WTC11 (cell line): ENCODE data around the gene ADRA1B. TPM values are rescaled to one million over a fixed set of nuclear protein-coding genes. Genes with fewer than 3 reads are reported as not detected.

Experiments used
- ATAC-seq: fragments of 200-7000 bp; cut with Tn5 transposase; 2 replicates; pipeline ENCODE4 v1.10.0; 2021; ENCODE audit warnings: mild to moderate bottlenecking, moderate library complexity
- CTCF ChIA-PET: fragments of 300-600 bp; sonication (Branson Sonifier 250); formaldehyde crosslinking; loops from one replicate; lab custom pipeline; 2021; ENCODE audit warnings: antibody characterized with exemption; lab: Charles Lee
- POLR2A ChIA-PET: fragments of 350-600 bp; sonication (Branson Sonifier 250); formaldehyde crosslinking; loops from one replicate; lab custom pipeline; 2021; ENCODE audit warnings: antibody characterized with exemption; lab: Charles Lee
- DNase-seq: peaks from one replicate; pipeline ENCODE4 v3.0.0; 2021; ENCODE audit warnings: low spot score
- H3K27ac Mint-ChIP-seq: 2 replicates; pipeline ENCODE4 v1.8.0; 2021; ENCODE audit warnings: mixed read lengths
- H3K27me3 Mint-ChIP-seq: 2 replicates; pipeline ENCODE4 v1.8.0; 2021; ENCODE audit warnings: low read depth, mild to moderate bottlenecking, moderate library complexity, mixed read lengths
- H3K36me3 Mint-ChIP-seq: 2 replicates; pipeline ENCODE4 v1.8.0; 2021; ENCODE audit warnings: mixed read lengths
- H3K4me1 Mint-ChIP-seq: 2 replicates; pipeline ENCODE4 v1.8.0; 2022; ENCODE audit warnings: mixed read lengths
- H3K4me3 Mint-ChIP-seq: 2 replicates; pipeline ENCODE4 v1.8.0; 2021; ENCODE audit warnings: mild to moderate bottlenecking, moderate library complexity, mixed read lengths
- H3K9me3 Mint-ChIP-seq: 2 replicates; pipeline ENCODE4 v1.8.0; 2021; ENCODE audit warnings: mixed read lengths
- ATF2 ChIP-seq: sonication (generic); formaldehyde crosslinking; IDR thresholded peaks from 2 replicates; pipeline ENCODE4 v1.8.1; 2022; ENCODE audit warnings: low read depth, missing genetic modification reagents, borderline replicate concordance
- CDX4 ChIP-seq: fragments of 250-450 bp; sonication (Bioruptor Pico); IDR thresholded peaks from 2 replicates; pipeline ENCODE4 v1.9.0; 2021; ENCODE audit warnings: moderate library complexity, mild to moderate bottlenecking, inconsistent platforms, borderline replicate concordance
- E2F5 ChIP-seq: sonication (generic); formaldehyde crosslinking; IDR thresholded peaks from 2 replicates; pipeline ENCODE4 v1.8.1; 2022; ENCODE audit warnings: mild to moderate bottlenecking, moderate library complexity, missing genetic modification reagents
- FOXK1 ChIP-seq: sonication (generic); formaldehyde crosslinking; IDR thresholded peaks from 2 replicates; pipeline ENCODE4 v1.8.0; 2022; ENCODE audit warnings: mild to moderate bottlenecking, moderate library complexity, missing genetic modification reagents
- FOXP4 ChIP-seq: sonication (generic); formaldehyde crosslinking; IDR thresholded peaks from 2 replicates; pipeline ENCODE4 v1.8.0; 2022; ENCODE audit warnings: mild to moderate bottlenecking, missing genetic modification reagents
- GABPB1 ChIP-seq: sonication (generic); formaldehyde crosslinking; IDR thresholded peaks from 2 replicates; pipeline ENCODE4 v1.8.1; 2023; ENCODE audit warnings: mild to moderate bottlenecking, missing genetic modification reagents
- GRHL2 ChIP-seq: fragments of 250-450 bp; sonication (Bioruptor Pico); IDR thresholded peaks from 2 replicates; pipeline ENCODE4 v1.8.0; 2022; ENCODE audit warnings: mild to moderate bottlenecking, moderate library complexity; ENCODE audit not compliant: insufficient replicate concordance, severe bottlenecking
- NFYB ChIP-seq: sonication (generic); formaldehyde crosslinking; conservative IDR thresholded peaks from 2 replicates; pipeline ENCODE4 v1.8.0; 2022; ENCODE audit warnings: low read depth, missing genetic modification reagents
- PRRX2 ChIP-seq: fragments of 250-450 bp; sonication (Bioruptor Pico); IDR thresholded peaks from 2 replicates; pipeline ENCODE4 v1.8.0; 2021; ENCODE audit warnings: mild to moderate bottlenecking
- TCF7 ChIP-seq: sonication (generic); formaldehyde crosslinking; IDR thresholded peaks from 2 replicates; pipeline ENCODE4 v1.8.0; 2022; ENCODE audit warnings: mild to moderate bottlenecking, low read depth, missing genetic modification reagents, moderate library complexity
- USF1 ChIP-seq: sonication (generic); formaldehyde crosslinking; IDR thresholded peaks from 2 replicates; pipeline ENCODE4 v1.8.0; 2022; ENCODE audit warnings: mild to moderate bottlenecking, missing genetic modification reagents
- USF2 ChIP-seq: sonication (generic); formaldehyde crosslinking; IDR thresholded peaks from 2 replicates; pipeline ENCODE4 v1.8.1; 2023; ENCODE audit warnings: mild to moderate bottlenecking, missing genetic modification reagents, moderate library complexity
- ZNF281 ChIP-seq: sonication (generic); formaldehyde crosslinking; IDR thresholded peaks from 2 replicates; pipeline ENCODE4 v1.8.0; 2023; ENCODE audit warnings: mild to moderate bottlenecking, missing genetic modification reagents
- ZNF425 ChIP-seq: fragments of 250-450 bp; sonication (Bioruptor Pico); conservative IDR thresholded peaks from 2 replicates; pipeline ENCODE4 v1.9.0; 2021; ENCODE audit warnings: mild to moderate bottlenecking
- total RNA-seq: library from RNA; stranded (reverse); gene quantifications from 3 replicates; pipeline ENCODE4 v1.2.3, GENCODE V29; 2021

Gene ADRA1B
- total RNA-seq, 1 experiment from 2014 or later: 0.11 TPM

GRCh38 chr5:159961176-159962160, 45.2 kb downstream of the ADRA1B start:
- no peak for DNase-seq
- H3K9me3 Mint-ChIP-seq: no peaks in the 10 kb centered on the region
- H3K4me1 Mint-ChIP-seq: no peaks in the 10 kb centered on the region; the same call in 1 of the 2 replicates
- CTCF ChIA-PET: interaction anchor here (1.8 kb wide), 1 partner anchor 26 kb away, joined by 7 read pairs; no protein-coding TSS in a partner anchor
- POLR2A ChIA-PET: interaction anchor here (0.7 kb wide), 1 partner anchor 301 kb away, joined by 7 read pairs; no protein-coding TSS in a partner anchor
- no peaks in the 10 kb centered on the region for H3K27me3 Mint-ChIP-seq
- H3K27ac Mint-ChIP-seq: no peak overlapping the region
- H3K4me3 Mint-ChIP-seq: no peak overlapping the region
- TF ChIP-seq USF1 (CRISPR knock-in tag) (no peak), E2F5 (CRISPR knock-in tag) (no peak), NFYB (CRISPR knock-in tag) (no peak), FOXK1 (CRISPR knock-in tag) (no peak), GABPB1 (no peak), ATF2 (CRISPR knock-in tag) (no peak), CDX4 (no peak), ZNF425 (CRISPR knock-in tag) (no peak), USF2 (CRISPR knock-in tag) (no peak), TCF7 (CRISPR knock-in tag) (no peak), ZNF281 (CRISPR knock-in tag) (no peak), FOXP4 (CRISPR knock-in tag) (no peak), PRRX2 (no peak), GRHL2 (no peak)
- H3K36me3 Mint-ChIP-seq: no peaks in the 10 kb centered on the region
- no peak for ATAC-seq
